Measurements from ENCODE around the gene SLCO4A1.

- TF ChIP-seq CTCF (IDR thresholded peaks at IDR 0.05; ENCODE audit: low read depth, low read length, poor library complexity, severe bottlenecking) = no peak
- TF ChIP-seq EZH2phosphoT487 (IDR thresholded peaks at IDR 0.05; ENCODE audit: borderline replicate concordance, low read length) = no peak
These were observed 62.1 kb downstream of the SLCO4A1 start for GRCh38 chr20:62704341-62704948.

All from DOHH2 (cell line).